Liver (tissue), 3 donors: ENCODE results near the gene ANKRA2.

Experiments used
- FOXA1 ChIP-seq: IDR thresholded peaks from 2 replicates; pipeline ENCODE4 v1.6.1; 2016; ENCODE audit warnings: antibody characterized with exemption
- RAD21 ChIP-seq, 2 donors: IDR thresholded peaks; 2 replicates each; pipeline ENCODE4 v1.6.1; 2016; ENCODE audit warnings: antibody characterized with exemption in 2 of 2, mild to moderate bottlenecking in 2 of 2
- TAF1 ChIP-seq: conservative IDR thresholded peaks from 2 replicates; pipeline ENCODE4 v1.6.1; 2016; ENCODE audit warnings: antibody characterized with exemption, mild to moderate bottlenecking
- YY1 ChIP-seq: IDR thresholded peaks from 2 replicates; pipeline ENCODE4 v1.6.1; 2016; ENCODE audit warnings: antibody characterized with exemption, mild to moderate bottlenecking
- TF ChIP-seq, protein P1 (sequence below): fragments of 150-350 bp; IDR thresholded peaks from 2 replicates; pipeline ENCODE4 v1.5.1; 2017; ENCODE audit warnings: improper control_type of control experiment, low read depth, low read length; ENCODE audit not compliant: missing input control
- TF ChIP-seq, protein P2 (sequence below): IDR thresholded peaks from 2 replicates; pipeline ENCODE4 v1.6.1; 2016; ENCODE audit warnings: antibody characterized with exemption, mild to moderate bottlenecking
- TF ChIP-seq, protein P3 (sequence below): IDR thresholded peaks from 2 replicates; pipeline ENCODE4 v1.6.1; 2016; ENCODE audit warnings: antibody characterized with exemption
- donor health status: healthy.
- donor health status: healthy.

- TF ChIP-seq, protein P1, sequence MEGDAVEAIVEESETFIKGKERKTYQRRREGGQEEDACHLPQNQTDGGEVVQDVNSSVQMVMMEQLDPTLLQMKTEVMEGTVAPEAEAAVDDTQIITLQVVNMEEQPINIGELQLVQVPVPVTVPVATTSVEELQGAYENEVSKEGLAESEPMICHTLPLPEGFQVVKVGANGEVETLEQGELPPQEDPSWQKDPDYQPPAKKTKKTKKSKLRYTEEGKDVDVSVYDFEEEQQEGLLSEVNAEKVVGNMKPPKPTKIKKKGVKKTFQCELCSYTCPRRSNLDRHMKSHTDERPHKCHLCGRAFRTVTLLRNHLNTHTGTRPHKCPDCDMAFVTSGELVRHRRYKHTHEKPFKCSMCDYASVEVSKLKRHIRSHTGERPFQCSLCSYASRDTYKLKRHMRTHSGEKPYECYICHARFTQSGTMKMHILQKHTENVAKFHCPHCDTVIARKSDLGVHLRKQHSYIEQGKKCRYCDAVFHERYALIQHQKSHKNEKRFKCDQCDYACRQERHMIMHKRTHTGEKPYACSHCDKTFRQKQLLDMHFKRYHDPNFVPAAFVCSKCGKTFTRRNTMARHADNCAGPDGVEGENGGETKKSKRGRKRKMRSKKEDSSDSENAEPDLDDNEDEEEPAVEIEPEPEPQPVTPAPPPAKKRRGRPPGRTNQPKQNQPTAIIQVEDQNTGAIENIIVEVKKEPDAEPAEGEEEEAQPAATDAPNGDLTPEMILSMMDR, result no peak
- TF ChIP-seq YY1 (no peak), RAD21 (IDR thresholded peaks at IDR 0.05) (no peak), FOXA1 (no peak), TAF1 (no peak)
- TF ChIP-seq, protein P2, sequence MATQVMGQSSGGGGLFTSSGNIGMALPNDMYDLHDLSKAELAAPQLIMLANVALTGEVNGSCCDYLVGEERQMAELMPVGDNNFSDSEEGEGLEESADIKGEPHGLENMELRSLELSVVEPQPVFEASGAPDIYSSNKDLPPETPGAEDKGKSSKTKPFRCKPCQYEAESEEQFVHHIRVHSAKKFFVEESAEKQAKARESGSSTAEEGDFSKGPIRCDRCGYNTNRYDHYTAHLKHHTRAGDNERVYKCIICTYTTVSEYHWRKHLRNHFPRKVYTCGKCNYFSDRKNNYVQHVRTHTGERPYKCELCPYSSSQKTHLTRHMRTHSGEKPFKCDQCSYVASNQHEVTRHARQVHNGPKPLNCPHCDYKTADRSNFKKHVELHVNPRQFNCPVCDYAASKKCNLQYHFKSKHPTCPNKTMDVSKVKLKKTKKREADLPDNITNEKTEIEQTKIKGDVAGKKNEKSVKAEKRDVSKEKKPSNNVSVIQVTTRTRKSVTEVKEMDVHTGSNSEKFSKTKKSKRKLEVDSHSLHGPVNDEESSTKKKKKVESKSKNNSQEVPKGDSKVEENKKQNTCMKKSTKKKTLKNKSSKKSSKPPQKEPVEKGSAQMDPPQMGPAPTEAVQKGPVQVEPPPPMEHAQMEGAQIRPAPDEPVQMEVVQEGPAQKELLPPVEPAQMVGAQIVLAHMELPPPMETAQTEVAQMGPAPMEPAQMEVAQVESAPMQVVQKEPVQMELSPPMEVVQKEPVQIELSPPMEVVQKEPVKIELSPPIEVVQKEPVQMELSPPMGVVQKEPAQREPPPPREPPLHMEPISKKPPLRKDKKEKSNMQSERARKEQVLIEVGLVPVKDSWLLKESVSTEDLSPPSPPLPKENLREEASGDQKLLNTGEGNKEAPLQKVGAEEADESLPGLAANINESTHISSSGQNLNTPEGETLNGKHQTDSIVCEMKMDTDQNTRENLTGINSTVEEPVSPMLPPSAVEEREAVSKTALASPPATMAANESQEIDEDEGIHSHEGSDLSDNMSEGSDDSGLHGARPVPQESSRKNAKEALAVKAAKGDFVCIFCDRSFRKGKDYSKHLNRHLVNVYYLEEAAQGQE, result no peak
- TF ChIP-seq, protein P3, sequence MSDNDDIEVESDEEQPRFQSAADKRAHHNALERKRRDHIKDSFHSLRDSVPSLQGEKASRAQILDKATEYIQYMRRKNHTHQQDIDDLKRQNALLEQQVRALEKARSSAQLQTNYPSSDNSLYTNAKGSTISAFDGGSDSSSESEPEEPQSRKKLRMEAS, result no peak
These were observed 25.7 kb downstream of the ANKRA2 start for GRCh38 chr5:73539730-73540129.
